ENCODE results near the gene ZWILCH.

- TF ChIP-seq CTCF (IDR thresholded peaks at IDR 0.05; ENCODE audit: low read length), result no peak
- TF ChIP-seq EZH2 (optimal IDR thresholded peaks at IDR 0.05; ENCODE audit: low read depth, low read length), result no peak
These were observed 50.6 kb downstream of the ZWILCH start for GRCh38 chr15:66555685-66556084.
